Measurements from ENCODE around the gene FSTL4. TPM values are rescaled to one million over a fixed set of nuclear protein-coding genes. Genes with fewer than 3 reads are reported as not detected.

The FSTL4 gene
- total and polyA plus RNA-seq, 2 experiments from 2014 or later: 0.47 to 0.74 TPM

GRCh38 chr5:133483406-133484090 lies 128.8 kb downstream of the FSTL4 start:
- no peak for DNase-seq (ENCODE audit: low spot score)
- H3K4me3 ChIP-seq: no peak overlapping the region
- no peak overlapping the region for H3K4me2 ChIP-seq
- H3K9me2 ChIP-seq (replicated peaks; ENCODE audit: insufficient read depth): no peaks in the 10 kb centered on the region
- no peaks in the 10 kb centered on the region for H4K20me1 ChIP-seq (ENCODE audit: insufficient read depth, poor library complexity, severe bottlenecking)
- no peak overlapping the region for H2AFZ ChIP-seq
- H3K79me2 ChIP-seq: no peaks in the 10 kb centered on the region
- no peak overlapping the region for H3K27ac ChIP-seq
- no peaks in the 10 kb centered on the region for H3K27me3 ChIP-seq
- H3K4me1 ChIP-seq (ENCODE audit: insufficient read depth): no peaks in the 10 kb centered on the region
- 85% methylated on average over 5 of the region's 5 CpGs for WGBS (ENCODE audit: low lambda C conversion rate, missing lambda C conversion rate)
- no peaks in the 10 kb centered on the region for H3K9me3 ChIP-seq (ENCODE audit: low read depth)
- no peaks in the 10 kb centered on the region for H3K36me3 ChIP-seq (replicated peaks; ENCODE audit: insufficient read depth, low read depth)
- no peak for TF ChIP-seq CTCF (IDR thresholded peaks at IDR 0.05; ENCODE audit: poor library complexity)
- TF ChIP-seq EZH2 (IDR thresholded peaks at IDR 0.05; ENCODE audit: borderline replicate concordance): no peak
- TF ChIP-seq EZH2phosphoT487 (IDR thresholded peaks at IDR 0.05; ENCODE audit: low read depth, severe bottlenecking, unreplicated experiment): no peak

- H2AFZ ChIP-seq: no peak overlapping the region
- no peak for DNase-seq (ENCODE audit: low spot score)
- no peaks in the 10 kb centered on the region for H3K27me3 ChIP-seq
- TF ChIP-seq EZH2phosphoT487 (IDR thresholded peaks at IDR 0.05; ENCODE audit: low read depth, severe bottlenecking, unreplicated experiment) (no peak), CTCF (IDR thresholded peaks at IDR 0.05; ENCODE audit: poor library complexity) (no peak), EZH2 (IDR thresholded peaks at IDR 0.05; ENCODE audit: borderline replicate concordance) (no peak)
- H3K27ac ChIP-seq: no peak overlapping the region
- H3K4me1 ChIP-seq (ENCODE audit: insufficient read depth): no peaks in the 10 kb centered on the region
- no peaks in the 10 kb centered on the region for H3K36me3 ChIP-seq (replicated peaks; ENCODE audit: insufficient read depth, low read depth)
- H3K9me2 ChIP-seq (replicated peaks; ENCODE audit: insufficient read depth): no peaks in the 10 kb centered on the region
- H4K20me1 ChIP-seq (ENCODE audit: insufficient read depth, poor library complexity, severe bottlenecking): no peaks in the 10 kb centered on the region
- no peaks in the 10 kb centered on the region for H3K79me2 ChIP-seq
- no peak overlapping the region for H3K4me3 ChIP-seq
- WGBS (ENCODE audit: low lambda C conversion rate, missing lambda C conversion rate): 81% methylated on average over 3 of the region's 3 CpGs
- no peak overlapping the region for H3K4me2 ChIP-seq
- H3K9me3 ChIP-seq (ENCODE audit: low read depth): no peaks in the 10 kb centered on the region
Observed at GRCh38 chr5:133482028-133482427, 130.3 kb downstream of the FSTL4 start.

- DNase-seq (ENCODE audit: low spot score): no peak
Observed at GRCh38 chr5:133480866-133481265, 131.5 kb downstream of the FSTL4 start.

More at GRCh38 chr5:133480866-133481265, 131.5 kb downstream of the FSTL4 start:
- no peaks in the 10 kb centered on the region for H4K20me1 ChIP-seq (ENCODE audit: insufficient read depth, poor library complexity, severe bottlenecking)
- no peak overlapping the region for H3K4me2 ChIP-seq
- no peaks in the 10 kb centered on the region for H3K36me3 ChIP-seq (replicated peaks; ENCODE audit: insufficient read depth, low read depth)
- no peaks in the 10 kb centered on the region for H3K4me1 ChIP-seq (ENCODE audit: insufficient read depth)
- no peak for TF ChIP-seq CTCF (IDR thresholded peaks at IDR 0.05; ENCODE audit: poor library complexity)
- no peak for TF ChIP-seq EZH2 (IDR thresholded peaks at IDR 0.05; ENCODE audit: borderline replicate concordance)
- TF ChIP-seq EZH2phosphoT487 (IDR thresholded peaks at IDR 0.05; ENCODE audit: low read depth, severe bottlenecking, unreplicated experiment): no peak
- no peaks in the 10 kb centered on the region for H3K9me2 ChIP-seq (replicated peaks; ENCODE audit: insufficient read depth)
- WGBS (ENCODE audit: low lambda C conversion rate, missing lambda C conversion rate): 93% methylated on average over 10 of the region's 10 CpGs
- no peaks in the 10 kb centered on the region for H3K27me3 ChIP-seq
- H3K79me2 ChIP-seq: no peaks in the 10 kb centered on the region
- no peaks in the 10 kb centered on the region for H3K9me3 ChIP-seq (ENCODE audit: low read depth)
- no peak overlapping the region for H3K4me3 ChIP-seq
- no peak overlapping the region for H3K27ac ChIP-seq
- H2AFZ ChIP-seq: no peak overlapping the region
